Stimulated activated CD8-positive, alpha-beta memory T cell treated with anti-CD3 and anti-CD28 coated beads, Interleukin-4, amount 100 ng/mL, for 1 hour (primary cell): ENCODE results near the gene BOK.
"Not testable (repeated sequence)": the region's sequence is repeated elsewhere in the genome, so short reads cannot be mapped to it uniquely, and the experiment has no call there.

Source experiments
- DNase-seq, 2 donors: peaks; one replicate each; pipeline ENCODE4 v3.0.0-alpha.2; 2020; ENCODE audit warnings: low read depth in 2 of 2, low spot score in 1 of 2

BOK gene

DNA sequence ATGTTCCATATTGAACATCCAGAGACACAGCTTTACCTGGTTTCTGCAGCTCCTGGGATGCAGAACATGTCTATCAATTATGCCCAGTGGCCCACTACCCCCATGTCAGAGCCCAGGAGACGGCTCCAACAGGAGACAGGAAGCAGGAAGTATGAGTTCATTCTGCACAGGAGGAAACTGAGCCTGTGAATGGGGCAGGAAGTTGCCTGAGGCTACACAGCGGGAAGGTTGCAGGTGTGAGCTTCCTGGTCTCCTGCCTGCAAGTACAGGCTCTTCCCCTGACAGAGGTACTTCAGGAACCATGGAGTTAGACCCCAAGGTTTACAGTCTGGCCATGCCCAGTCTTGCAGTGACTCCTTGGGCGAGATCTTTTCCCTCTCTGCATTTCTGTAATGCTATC, 2.8 kb upstream of the BOK start:
- no peak for DNase-seq

DNA sequence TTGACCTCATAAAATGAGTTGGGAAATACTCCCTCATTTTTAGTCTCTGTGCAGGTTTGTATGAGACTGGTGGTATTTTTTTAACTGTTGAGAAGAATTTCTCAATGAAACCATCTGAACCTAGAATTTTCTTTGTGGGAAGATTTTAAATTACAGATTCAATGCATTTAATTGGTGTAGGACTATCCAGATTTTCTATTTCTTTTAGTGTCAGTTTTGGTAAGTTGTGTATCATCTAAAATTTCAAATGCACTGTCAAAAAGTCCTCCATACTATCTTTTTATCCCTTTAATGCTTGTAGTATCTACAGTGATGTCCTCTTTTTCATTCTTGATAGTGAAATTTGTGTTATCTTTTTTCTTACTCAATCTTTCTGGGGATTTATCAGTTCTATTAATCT, 1.8 kb upstream of the BOK start:
- no peak for DNase-seq

GRCh38 chr2:241559323-241560161, 997 bp downstream of the BOK start:
- no peak for DNase-seq

DNA sequence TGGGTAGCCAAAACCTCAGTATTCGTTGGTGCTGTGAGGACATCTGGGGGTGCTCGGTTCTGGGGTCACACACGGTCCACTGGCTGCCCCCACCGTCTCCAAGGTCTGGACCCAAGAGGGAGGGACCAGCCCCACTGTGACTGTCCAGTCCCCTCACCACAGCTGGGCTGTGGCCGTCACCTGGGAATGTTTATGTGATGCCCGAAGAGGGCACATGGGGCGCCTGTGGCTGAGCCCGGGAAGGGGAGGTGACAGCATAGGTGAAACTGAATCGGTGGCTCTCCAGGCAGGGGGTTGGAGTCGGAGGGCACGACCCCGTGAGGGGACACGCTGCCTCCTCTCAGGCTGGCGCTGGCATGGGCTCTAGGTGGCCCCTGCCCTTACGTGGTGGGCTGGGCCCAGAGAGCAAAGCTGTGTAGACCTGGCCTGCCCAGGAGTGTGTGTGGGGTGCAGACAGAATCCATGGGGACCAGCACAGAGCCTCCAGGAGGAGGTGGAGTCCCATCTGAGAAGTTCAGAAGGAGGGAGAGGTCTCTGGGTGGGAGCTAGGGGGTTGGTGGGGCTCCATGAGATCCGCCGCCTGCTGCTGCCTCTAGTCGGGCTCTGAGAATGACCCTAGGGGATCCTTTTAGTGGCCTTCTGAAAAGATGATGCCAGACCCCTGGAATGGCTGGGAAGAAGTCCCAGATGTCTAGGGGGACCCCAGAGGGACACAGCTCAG, 1.8 kb downstream of the BOK start:
- DNase-seq, result no peak

GRCh38 chr2:241560883-241561474, 2.4 kb downstream of the BOK start:
- DNase-seq, result no peak

DNA sequence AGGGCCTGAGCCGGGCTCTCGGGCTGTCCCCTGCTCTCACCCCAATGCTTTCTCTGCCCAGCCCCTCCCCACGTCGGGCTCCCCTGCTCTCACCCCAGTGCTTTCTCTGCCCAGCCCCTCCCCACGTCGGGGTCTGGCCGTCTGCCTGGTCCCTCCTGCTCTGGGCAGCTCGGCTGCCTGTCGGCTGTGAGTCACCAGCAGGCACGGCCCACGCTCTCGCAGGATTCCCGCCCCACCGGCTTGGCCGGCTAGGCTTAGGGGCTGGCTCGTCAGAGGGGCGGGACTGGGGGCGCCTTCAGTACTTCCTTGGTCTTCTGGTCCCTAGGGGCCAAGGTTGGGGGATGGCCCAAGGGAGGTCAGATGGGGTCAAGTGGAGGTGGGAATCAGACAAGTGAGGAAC, 3.3 kb downstream of the BOK start:
- no peak for DNase-seq

DNA sequence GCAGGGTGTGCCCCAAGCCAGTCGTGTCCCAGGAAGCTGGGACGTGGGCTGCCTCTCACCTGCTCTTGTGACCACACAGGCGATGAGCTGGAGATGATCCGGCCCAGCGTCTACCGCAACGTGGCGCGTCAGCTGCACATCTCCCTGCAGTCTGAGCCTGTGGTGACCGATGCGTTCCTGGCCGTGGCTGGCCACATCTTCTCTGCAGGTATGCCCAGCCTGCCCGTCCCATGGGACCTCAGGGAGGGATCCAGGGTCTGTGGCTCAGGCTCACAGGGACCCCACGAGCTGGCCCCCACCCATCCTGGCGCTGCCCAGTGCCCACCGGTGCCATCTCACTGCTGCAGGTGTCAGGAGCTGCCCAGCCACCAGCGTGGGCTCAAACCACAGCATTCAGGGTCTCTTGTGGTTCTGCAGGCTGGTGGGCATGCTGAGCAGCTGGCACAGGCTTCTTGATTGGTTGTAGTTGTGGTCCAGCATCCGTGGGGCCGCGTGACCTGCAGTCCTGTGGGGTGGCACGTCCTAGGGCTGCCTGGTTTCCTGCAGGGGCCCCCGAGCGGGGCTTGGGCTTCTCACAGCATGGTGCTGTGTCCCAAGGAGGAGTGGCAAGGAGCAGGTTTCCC, 3.8 kb downstream of the BOK start:
- DNase-seq, result no peak

- no peak for DNase-seq
Observed at GRCh38 chr2:241563031-241563507, 4.5 kb downstream of the BOK start.

DNA sequence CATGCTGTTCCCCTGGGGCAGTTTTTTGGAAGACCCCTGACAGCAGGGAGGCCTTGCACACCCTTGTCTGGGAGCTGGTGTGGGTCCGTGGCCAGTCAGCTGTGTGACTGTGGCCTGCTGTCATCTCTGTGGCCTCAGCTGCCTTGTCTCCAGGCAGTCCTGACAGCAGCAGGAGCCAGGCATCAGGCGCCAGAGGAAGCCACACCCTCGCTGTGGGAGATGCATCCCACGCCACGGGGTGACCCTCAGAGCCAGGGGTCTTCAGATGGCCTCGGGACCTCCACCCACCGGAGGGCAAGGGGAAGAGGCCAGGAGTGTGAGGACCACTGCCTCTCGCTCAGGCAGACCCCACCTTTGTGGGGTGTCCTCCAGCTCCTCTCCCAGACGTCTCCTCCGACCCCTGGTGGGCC, 5.0 kb downstream of the BOK start:
- no peak for DNase-seq

DNA sequence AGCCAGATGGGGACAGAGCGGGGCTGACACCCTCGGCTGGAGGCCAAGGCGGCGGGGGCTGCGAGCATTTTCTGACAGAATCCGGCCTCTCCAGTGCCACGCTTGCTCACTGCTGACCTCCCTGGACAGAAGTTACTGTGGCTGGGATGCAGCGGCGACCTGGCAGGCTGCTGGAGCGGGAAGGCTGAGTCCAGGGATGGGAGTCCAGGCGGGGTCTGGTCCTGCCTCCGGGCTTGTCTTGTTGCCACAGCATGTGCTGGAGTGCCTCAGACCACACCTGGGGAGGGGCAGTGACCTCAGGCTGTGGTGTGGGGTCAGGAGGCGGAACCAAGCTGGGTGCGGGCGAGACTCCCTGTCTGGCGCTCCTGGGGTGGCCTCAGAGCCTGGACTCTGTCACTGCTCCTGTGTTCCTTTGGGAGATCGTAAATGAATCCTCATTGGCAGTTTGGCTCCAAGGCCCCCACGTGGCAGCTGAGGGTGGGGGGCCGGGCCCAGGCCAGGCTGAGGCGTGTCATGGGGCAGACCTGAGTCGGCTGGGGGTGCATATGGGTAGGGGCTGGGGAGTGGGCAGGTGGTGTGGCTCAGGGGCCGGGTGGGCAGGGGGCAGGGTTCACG, 5.5 kb downstream of the BOK start:
- no peak for DNase-seq

- DNase-seq, result no peak
Observed at GRCh38 chr2:241564596-241565410, 6.3 kb downstream of the BOK start.

DNA sequence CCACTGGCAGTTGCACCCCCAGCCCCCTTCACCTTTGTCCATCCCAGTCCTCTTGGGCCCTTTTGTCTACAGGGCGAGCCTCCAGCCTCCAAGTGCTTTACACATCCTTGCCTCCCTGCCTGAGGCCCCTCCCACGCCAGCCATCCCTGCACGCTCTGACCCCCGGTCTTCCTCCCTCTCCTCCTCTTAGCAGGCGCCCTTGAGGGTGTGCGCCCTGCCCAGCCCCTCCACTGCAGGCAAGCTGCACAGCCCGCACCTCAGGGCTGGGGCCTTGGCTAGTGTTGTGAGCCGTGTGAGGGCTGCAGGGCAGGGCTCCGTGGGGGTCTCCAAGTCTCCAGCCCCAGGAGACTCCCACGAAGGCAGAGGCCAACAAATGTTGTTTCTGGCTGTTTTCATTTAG, 6.9 kb downstream of the BOK start:
- DNase-seq, result no peak

- not testable (repeated sequence) for DNase-seq
Observed at GRCh38 chr2:241566021-241566420, 7.5 kb downstream of the BOK start.

- DNase-seq, result no peak
Observed at GRCh38 chr2:241566468-241566867, 7.9 kb downstream of the BOK start.

- not testable (repeated sequence) for DNase-seq
Observed at GRCh38 chr2:241567266-241567665, 8.7 kb downstream of the BOK start.

DNA sequence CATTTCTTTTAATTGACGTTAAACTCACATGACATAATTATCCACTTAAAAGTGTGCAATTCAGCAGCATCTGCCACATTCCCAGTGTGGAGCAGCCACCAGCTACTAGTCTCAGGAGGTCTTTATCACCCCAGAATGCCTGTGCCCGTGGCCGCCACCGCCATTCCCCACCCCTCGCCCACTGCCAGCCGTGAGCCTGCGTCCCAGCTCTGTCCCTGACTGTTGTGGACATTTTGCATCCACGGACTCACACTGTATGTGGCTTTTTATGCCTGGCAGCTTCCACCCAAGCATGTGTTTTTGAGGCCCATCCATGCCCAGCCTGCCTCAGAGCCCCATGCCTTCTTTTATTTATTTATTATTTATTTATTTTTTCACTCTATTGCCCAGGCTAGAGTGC, 9.2 kb downstream of the BOK start:
- DNase-seq, result no peak

DNA sequence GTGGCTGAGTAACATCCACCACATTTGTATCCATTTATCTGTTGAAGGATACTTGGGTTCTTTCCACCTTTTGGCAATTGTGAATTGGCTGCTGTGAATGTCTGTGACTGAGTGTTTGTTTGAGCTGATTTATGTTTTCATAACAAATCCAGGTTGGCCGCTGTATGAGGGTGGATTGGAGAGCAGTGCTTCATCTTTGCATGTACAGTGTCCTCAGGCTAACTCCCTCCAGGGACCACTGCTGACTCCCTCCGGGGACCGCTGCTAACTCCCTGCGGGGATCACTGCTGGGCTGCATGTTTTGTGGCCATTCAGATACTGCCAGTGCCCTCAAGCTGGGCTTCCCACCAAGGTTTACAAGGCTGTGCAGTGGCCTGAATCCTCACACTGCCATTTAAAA, 10.2 kb downstream of the BOK start:
- DNase-seq, result no peak

DNA sequence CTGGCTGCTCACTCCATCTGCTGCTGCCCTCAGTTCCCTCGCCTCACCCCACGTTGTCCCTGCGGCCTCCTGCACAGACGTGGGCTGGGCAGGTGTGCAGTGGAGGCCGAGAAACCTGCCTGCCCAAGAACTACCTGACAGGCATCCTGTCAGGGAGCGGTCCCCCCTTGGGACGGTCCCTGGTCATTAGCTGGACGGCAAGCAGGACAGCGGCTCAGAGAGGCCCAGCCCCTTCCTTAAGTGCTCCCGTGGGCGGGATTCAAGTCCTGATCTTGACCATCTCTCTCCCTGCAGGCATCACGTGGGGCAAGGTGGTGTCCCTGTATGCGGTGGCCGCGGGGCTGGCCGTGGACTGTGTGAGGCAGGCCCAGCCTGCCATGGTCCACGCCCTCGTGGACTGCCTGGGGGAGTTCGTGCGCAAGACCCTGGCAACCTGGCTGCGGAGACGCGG, 11.3 kb downstream of the BOK start:
- no peak for DNase-seq

- DNase-seq, result no peak
Observed at GRCh38 chr2:241570961-241571581, 12.5 kb downstream of the BOK start.
